ENCODE results near the gene RBP4. TPM values are rescaled to one million over a fixed set of nuclear protein-coding genes. Genes with fewer than 3 reads are reported as not detected.

Gene RBP4
- polyA plus RNA-seq, 1 of the 3 experiments (the other 2 are of a cell fraction): not detected

- Histone ChIP-seq H3F3A (replicated peaks; ENCODE audit: insufficient read depth) (no peaks in the 10 kb centered on the region), H3K27me3 (ENCODE audit: insufficient read depth) (peaks cover 28% of the 10 kb centered on the region; the same call in 1 of the 2 replicates), H3K9me3 (no peaks in the 10 kb centered on the region), H3K27ac (ENCODE audit: low read depth in 2 of 2, low read length in 1 of 2) (no peak overlapping the region), H3K9me2 (no peaks in the 10 kb centered on the region), H3K4me1 (ENCODE audit: control insufficient read depth in 1 of 2, insufficient read depth in 2 of 2, low read depth in 1 of 2, low read length in 1 of 2) (peaks cover 0 to 5% of the 10 kb centered on the region in 2 experiments; a peak in 1 of 4 replicates), H3K36me3 (replicated peaks in 1 of 2; ENCODE audit: control insufficient read depth in 1 of 2, insufficient read depth in 2 of 2, low read length in 1 of 2) (no peaks in the 10 kb centered on the region), H3K4me3 (ENCODE audit: low read depth in 2 of 2, low read length in 1 of 2) (no peak overlapping the region), H2AFZ (ENCODE audit: low read depth) (no peak overlapping the region), H3K79me2 (ENCODE audit: insufficient read depth) (no peaks in the 10 kb centered on the region), H3K4me2 (no peak overlapping the region), H4K20me1 (ENCODE audit: insufficient read depth) (no peaks in the 10 kb centered on the region), H3K9ac (no peak overlapping the region)
- 69% methylated on average over 2 of the region's 2 CpGs for WGBS (ENCODE audit: low lambda C conversion rate)
- CTCF ChIA-PET: no interaction called here
- POLR2A ChIA-PET: no interaction called here
- TF ChIP-seq USF1 (IDR thresholded peaks at IDR 0.05; ENCODE audit: borderline replicate concordance, low read depth): no peak
- TF ChIP-seq TAF1 (IDR thresholded peaks at IDR 0.05; ENCODE audit: borderline replicate concordance, low read depth, low read length): no peak
- TF ChIP-seq ELF1 (IDR thresholded peaks at IDR 0.05): no peak
- TF ChIP-seq MAX (IDR thresholded peaks at IDR 0.05; ENCODE audit: low read depth): no peak
- no peak for TF ChIP-seq RXRA (IDR thresholded peaks at IDR 0.05; ENCODE audit: borderline replicate concordance, low read depth)
- no peak for TF ChIP-seq GABPA (IDR thresholded peaks at IDR 0.05; ENCODE audit: low read depth)
- DNase-seq: no peak
These were observed 2.0 kb upstream of the RBP4 start for GRCh38 chr10:93603023-93603422.

- no peak overlapping the region for H3K9ac ChIP-seq
- no peaks in the 10 kb centered on the region for H3K79me2 ChIP-seq (ENCODE audit: insufficient read depth)
- H3K4me3 ChIP-seq (ENCODE audit: low read depth in 2 of 2, low read length in 1 of 2): no peak overlapping the region
- POLR2A ChIA-PET: no interaction called here
- WGBS (ENCODE audit: low lambda C conversion rate): 26% methylated on average over 7 of the region's 7 CpGs
- H4K20me1 ChIP-seq (ENCODE audit: insufficient read depth): no peaks in the 10 kb centered on the region
- TF ChIP-seq EZH2phosphoT487 (IDR thresholded peaks at IDR 0.05; ENCODE audit: borderline replicate concordance, low read depth): no peak
- TF ChIP-seq NRF1 (IDR thresholded peaks at IDR 0.05; ENCODE audit: low read depth, low read length): no peak
- no peak for TF ChIP-seq MAX (IDR thresholded peaks at IDR 0.05; ENCODE audit: low read depth)
- no peak for TF ChIP-seq SMC3 (IDR thresholded peaks at IDR 0.05; ENCODE audit: low read depth, low read length)
- TF ChIP-seq RAD21 (IDR thresholded peaks at IDR 0.05; ENCODE audit: low read length): no peak
- TF ChIP-seq MEF2A (IDR thresholded peaks at IDR 0.05; ENCODE audit: borderline replicate concordance, low read depth): no peak
- no peak for TF ChIP-seq TAF1 (IDR thresholded peaks at IDR 0.05; ENCODE audit: borderline replicate concordance, low read depth, low read length)
- TF ChIP-seq RXRA (IDR thresholded peaks at IDR 0.05; ENCODE audit: borderline replicate concordance, low read depth): no peak
- no peak for TF ChIP-seq FOXJ3 (CRISPR knock-in tag; IDR thresholded peaks at IDR 0.05)
- no peak for TF ChIP-seq FOSL2 (IDR thresholded peaks at IDR 0.05; ENCODE audit: borderline replicate concordance, low read depth)
- TF ChIP-seq POLR2AphosphoS5 (IDR thresholded peaks at IDR 0.05; ENCODE audit: low read depth, low read length): no peak
- TF ChIP-seq CTCF (IDR thresholded peaks at IDR 0.05): no peak
- TF ChIP-seq PBX3 (IDR thresholded peaks at IDR 0.05): no peak
- no peak for TF ChIP-seq RCOR1 (IDR thresholded peaks at IDR 0.05; ENCODE audit: low read length)
- TF ChIP-seq ZBTB33 (IDR thresholded peaks at IDR 0.05; ENCODE audit: borderline replicate concordance, low read depth): no peak
- no peak for TF ChIP-seq TCF12 (IDR thresholded peaks at IDR 0.05)
- TF ChIP-seq RFX5 (IDR thresholded peaks at IDR 0.05; ENCODE audit: low read length): no peak
- no peak for TF ChIP-seq USF2 (IDR thresholded peaks at IDR 0.05; ENCODE audit: borderline replicate concordance, low read depth, low read length)
- H3K27ac ChIP-seq (ENCODE audit: low read depth in 2 of 2, low read length in 1 of 2): no peak overlapping the region
- no peak for DNase-seq
- H3K4me1 ChIP-seq (ENCODE audit: control insufficient read depth in 1 of 2, insufficient read depth in 2 of 2, low read depth in 1 of 2, low read length in 1 of 2): peaks cover 0 to 5% of the 10 kb centered on the region in 2 experiments; a peak in 1 of 4 replicates
- H3F3A ChIP-seq (replicated peaks; ENCODE audit: insufficient read depth): no peaks in the 10 kb centered on the region
- no peak overlapping the region for H2AFZ ChIP-seq (ENCODE audit: low read depth)
- H3K4me2 ChIP-seq: peak overlapping the region; percentile 77; the same call in 1 of the 2 replicates
- peaks cover 28% of the 10 kb centered on the region; the same call in 1 of the 2 replicates for H3K27me3 ChIP-seq (ENCODE audit: insufficient read depth)
- no peaks in the 10 kb centered on the region for H3K9me3 ChIP-seq
- no peaks in the 10 kb centered on the region for H3K9me2 ChIP-seq
- CTCF ChIA-PET: no interaction called here
- no peaks in the 10 kb centered on the region for H3K36me3 ChIP-seq (replicated peaks in 1 of 2; ENCODE audit: control insufficient read depth in 1 of 2, insufficient read depth in 2 of 2, low read length in 1 of 2)
These were observed 733 bp upstream of the RBP4 start for GRCh38 chr10:93601774-93602162.
